ENCODE measurements around the gene BRCA2. TPM values are rescaled to one million over a fixed set of nuclear protein-coding genes. Genes with fewer than 3 reads are reported as not detected.
A peak's percentile ranks its signal among the peaks of the same experiment; 100 is the strongest.

BRCA2 gene
- total and polyA plus RNA-seq, 2 donors: 1.5 to 11.0 TPM

- H3K4me3 ChIP-seq (ENCODE audit: low read length in 2 of 2): peak overlapping the region; percentile 69 to 94
- WGBS: 62% methylated on average over 9 of the region's 9 CpGs
- peak in 1 of 9 donors; percentile 26 for DNase-seq (ENCODE audit: low read depth in 6 of 9, low spot score in 9 of 9)
- H3K36me3 ChIP-seq (ENCODE audit: control insufficient read depth in 2 of 2, insufficient read depth in 2 of 2, low read length in 1 of 2): peaks cover 3% of the 10 kb centered on the region in 2 donors
- peak overlapping the region; percentile 98 to 99 for H3K27ac ChIP-seq (ENCODE audit: low read depth in 1 of 2, low read length in 1 of 2)
- H3K4me1 ChIP-seq (ENCODE audit: control insufficient read depth in 2 of 2, insufficient read depth in 2 of 2, low read length in 2 of 2): peaks cover 8 to 43% of the 10 kb centered on the region in 2 donors
- H3K9me3 ChIP-seq (ENCODE audit: control insufficient read depth in 2 of 2, insufficient read depth in 1 of 2, low read length in 1 of 2): no peaks in the 10 kb centered on the region
- no peaks in the 10 kb centered on the region for H3K27me3 ChIP-seq (ENCODE audit: control insufficient read depth in 2 of 2, insufficient read depth in 1 of 2, low read length in 1 of 2)
Measured at GRCh38 chr13:32428581-32429432, 113.5 kb downstream of the BRCA2 start.

- H3K4me3 ChIP-seq (ENCODE audit: low read length in 2 of 2): no peak overlapping the region
- 98% methylated on average over 6 of the region's 6 CpGs for WGBS
- H3K4me1 ChIP-seq (ENCODE audit: control insufficient read depth in 2 of 2, insufficient read depth in 2 of 2, low read length in 2 of 2): peaks cover 8 to 40% of the 10 kb centered on the region in 2 donors
- no peaks in the 10 kb centered on the region for H3K27me3 ChIP-seq (ENCODE audit: control insufficient read depth in 2 of 2, insufficient read depth in 1 of 2, low read length in 1 of 2)
- H3K9me3 ChIP-seq (ENCODE audit: control insufficient read depth in 2 of 2, insufficient read depth in 1 of 2, low read length in 1 of 2): no peaks in the 10 kb centered on the region
- DNase-seq (ENCODE audit: low read depth in 6 of 9, low spot score in 9 of 9): no peak
- H3K27ac ChIP-seq (ENCODE audit: low read depth in 1 of 2, low read length in 1 of 2): peak overlapping the region in 1 of 2 donors; percentile 98
- H3K36me3 ChIP-seq (ENCODE audit: control insufficient read depth in 2 of 2, insufficient read depth in 2 of 2, low read length in 1 of 2): peaks cover 3% of the 10 kb centered on the region in 2 donors
Measured at GRCh38 chr13:32429433-32429909, 114.2 kb downstream of the BRCA2 start.

DNA sequence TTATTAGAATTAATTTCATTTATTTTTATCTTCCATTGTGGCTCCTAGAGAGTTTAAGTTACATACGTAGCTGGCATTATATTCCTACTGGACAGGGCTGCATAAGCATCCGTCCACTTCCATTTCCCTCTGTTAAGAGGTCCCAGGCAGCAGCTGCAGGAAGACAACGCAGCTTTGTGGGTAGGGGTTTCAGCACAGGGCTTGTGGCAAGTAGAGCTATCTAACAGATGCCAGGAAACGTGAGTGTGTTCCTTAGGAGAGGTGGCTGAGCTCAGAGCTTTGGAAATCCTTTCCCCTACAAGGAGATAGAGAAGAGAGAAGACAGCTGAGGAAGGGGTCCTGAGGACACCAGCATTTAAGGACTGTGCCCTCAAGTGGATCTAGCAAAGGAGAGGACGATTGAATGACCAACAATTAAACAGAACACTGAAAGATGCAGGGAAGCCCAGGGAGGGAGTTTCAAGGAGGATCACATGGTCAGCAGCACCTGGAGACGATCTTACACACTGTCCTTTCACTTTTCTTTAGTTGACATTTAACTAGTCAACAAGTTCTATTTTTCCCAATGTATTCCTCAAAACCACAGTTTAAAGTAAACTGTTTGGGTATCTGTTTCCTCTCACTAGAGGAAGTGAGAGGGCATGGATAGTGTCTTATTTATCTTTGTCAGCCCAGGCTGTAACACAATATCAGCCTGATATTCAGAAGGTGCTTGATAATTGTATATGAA, 114.9 kb downstream of the BRCA2 start:
- WGBS: 23% methylated on average over 6 of the region's 6 CpGs
- Histone ChIP-seq H3K9me3 (ENCODE audit: control insufficient read depth in 2 of 2, insufficient read depth in 1 of 2, low read length in 1 of 2) (no peaks in the 10 kb centered on the region), H3K27me3 (ENCODE audit: control insufficient read depth in 2 of 2, insufficient read depth in 1 of 2, low read length in 1 of 2) (no peaks in the 10 kb centered on the region), H3K27ac (ENCODE audit: low read depth in 1 of 2, low read length in 1 of 2) (peak overlapping the region in 1 of 2 donors; percentile 33), H3K4me3 (ENCODE audit: low read length in 2 of 2) (no peak overlapping the region), H3K36me3 (ENCODE audit: control insufficient read depth in 2 of 2, insufficient read depth in 2 of 2, low read length in 1 of 2) (peaks cover 1 to 3% of the 10 kb centered on the region in 2 donors), H3K4me1 (ENCODE audit: control insufficient read depth in 2 of 2, insufficient read depth in 2 of 2, low read length in 2 of 2) (peaks cover 8 to 37% of the 10 kb centered on the region in 2 donors)
- peak in 1 of 9 donors; percentile 27 for DNase-seq (ENCODE audit: low read depth in 6 of 9, low spot score in 9 of 9)

- 98% methylated on average over 5 of the region's 5 CpGs for WGBS
- peaks cover 0 to 26% of the 10 kb centered on the region in 2 donors for H3K4me1 ChIP-seq (ENCODE audit: control insufficient read depth in 2 of 2, insufficient read depth in 2 of 2, low read length in 2 of 2)
- DNase-seq (ENCODE audit: low read depth in 6 of 9, low spot score in 9 of 9): no peak
- no peaks in the 10 kb centered on the region for H3K27me3 ChIP-seq (ENCODE audit: control insufficient read depth in 2 of 2, insufficient read depth in 1 of 2, low read length in 1 of 2)
- H3K27ac ChIP-seq (ENCODE audit: low read depth in 1 of 2, low read length in 1 of 2): no peak overlapping the region
- H3K36me3 ChIP-seq (ENCODE audit: control insufficient read depth in 2 of 2, insufficient read depth in 2 of 2, low read length in 1 of 2): peaks cover 0 to 3% of the 10 kb centered on the region in 2 donors
- H3K9me3 ChIP-seq (ENCODE audit: control insufficient read depth in 2 of 2, insufficient read depth in 1 of 2, low read length in 1 of 2): no peaks in the 10 kb centered on the region
- H3K4me3 ChIP-seq (ENCODE audit: low read length in 2 of 2): no peak overlapping the region
Measured at GRCh38 chr13:32431361-32431760, 116.1 kb downstream of the BRCA2 start.

DNA sequence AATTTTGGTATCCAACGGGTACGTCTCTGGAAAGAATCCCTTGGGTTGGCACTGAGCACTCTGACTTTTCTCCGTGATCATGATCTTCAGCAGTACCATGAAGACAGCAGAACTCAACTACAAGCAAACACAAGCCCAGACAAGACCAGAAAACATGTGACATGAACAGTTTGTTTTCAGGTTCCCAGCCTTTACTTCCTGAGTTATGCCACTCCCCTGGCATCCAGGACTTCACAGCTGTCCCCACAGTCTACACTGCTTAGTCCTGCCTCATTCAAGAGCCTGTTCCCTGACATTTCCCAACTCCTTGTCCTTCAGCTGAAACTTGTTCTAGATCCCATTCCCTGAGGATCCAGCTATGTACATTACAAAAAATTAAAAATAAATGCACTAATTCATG, 117.5 kb downstream of the BRCA2 start:
- peaks cover 0 to 3% of the 10 kb centered on the region in 2 donors for H3K36me3 ChIP-seq (ENCODE audit: control insufficient read depth in 2 of 2, insufficient read depth in 2 of 2, low read length in 1 of 2)
- no peaks in the 10 kb centered on the region for H3K9me3 ChIP-seq (ENCODE audit: control insufficient read depth in 2 of 2, insufficient read depth in 1 of 2, low read length in 1 of 2)
- no peak for DNase-seq (ENCODE audit: low read depth in 6 of 9, low spot score in 9 of 9)
- WGBS: 90% methylated on average over 3 of the region's 3 CpGs
- H3K27ac ChIP-seq (ENCODE audit: low read depth in 1 of 2, low read length in 1 of 2): no peak overlapping the region
- H3K4me1 ChIP-seq (ENCODE audit: control insufficient read depth in 2 of 2, insufficient read depth in 2 of 2, low read length in 2 of 2): peaks cover 0 to 20% of the 10 kb centered on the region in 2 donors
- H3K27me3 ChIP-seq (ENCODE audit: control insufficient read depth in 2 of 2, insufficient read depth in 1 of 2, low read length in 1 of 2): no peaks in the 10 kb centered on the region
- H3K4me3 ChIP-seq (ENCODE audit: low read length in 2 of 2): no peak overlapping the region

GRCh38 chr13:32438871-32439270, 123.6 kb downstream of the BRCA2 start:
- Histone ChIP-seq H3K27ac (ENCODE audit: low read depth in 1 of 2, low read length in 1 of 2) (no peak overlapping the region), H3K36me3 (ENCODE audit: control insufficient read depth in 2 of 2, insufficient read depth in 2 of 2, low read length in 1 of 2) (no peaks in the 10 kb centered on the region), H3K4me1 (ENCODE audit: control insufficient read depth in 2 of 2, insufficient read depth in 2 of 2, low read length in 2 of 2) (no peaks in the 10 kb centered on the region), H3K4me3 (ENCODE audit: low read length in 2 of 2) (no peak overlapping the region), H3K9me3 (ENCODE audit: control insufficient read depth in 2 of 2, insufficient read depth in 1 of 2, low read length in 1 of 2) (no peaks in the 10 kb centered on the region), H3K27me3 (ENCODE audit: control insufficient read depth in 2 of 2, insufficient read depth in 1 of 2, low read length in 1 of 2) (no peaks in the 10 kb centered on the region)
- DNase-seq (ENCODE audit: low read depth in 6 of 9, low spot score in 9 of 9): no peak
- WGBS: 98% methylated on average over 4 of the region's 4 CpGs

DNA sequence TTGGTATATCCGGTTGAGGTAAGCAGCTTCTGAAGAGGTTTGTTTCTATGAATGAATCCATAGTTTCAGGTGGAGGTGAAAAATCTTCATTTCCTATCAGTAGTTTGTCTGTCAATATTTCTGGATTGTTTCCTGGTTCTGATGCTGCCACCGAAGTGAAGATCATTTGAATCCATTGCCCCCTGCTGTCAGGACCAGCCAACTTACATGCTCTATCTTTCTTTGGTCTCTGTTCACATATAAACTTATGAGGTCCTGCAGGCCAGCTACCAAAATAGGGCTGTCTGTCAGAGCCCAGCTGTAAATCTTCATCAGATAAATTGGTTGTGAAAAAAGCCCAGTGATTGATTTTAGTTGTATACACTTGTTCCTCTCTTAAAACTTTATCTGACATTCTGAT, 127.8 kb downstream of the BRCA2 start:
- DNase-seq (ENCODE audit: low read depth in 6 of 9, low spot score in 9 of 9): peak in 5 of 9 donors; percentile 21 to 65 (median 28)
- no peak overlapping the region for H3K27ac ChIP-seq (ENCODE audit: low read depth in 1 of 2, low read length in 1 of 2)
- WGBS: 52% methylated on average over 2 of the region's 2 CpGs

GRCh38 chr13:32445461-32445860, 130.2 kb downstream of the BRCA2 start:
- H3K4me3 ChIP-seq (ENCODE audit: low read length in 2 of 2): no peak overlapping the region
- H3K36me3 ChIP-seq (ENCODE audit: control insufficient read depth in 2 of 2, insufficient read depth in 2 of 2, low read length in 1 of 2): no peaks in the 10 kb centered on the region
- 96% methylated on average over 2 of the region's 2 CpGs for WGBS
- no peaks in the 10 kb centered on the region for H3K4me1 ChIP-seq (ENCODE audit: control insufficient read depth in 2 of 2, insufficient read depth in 2 of 2, low read length in 2 of 2)
- H3K27ac ChIP-seq (ENCODE audit: low read depth in 1 of 2, low read length in 1 of 2): no peak overlapping the region
- no peaks in the 10 kb centered on the region for H3K27me3 ChIP-seq (ENCODE audit: control insufficient read depth in 2 of 2, insufficient read depth in 1 of 2, low read length in 1 of 2)
- H3K9me3 ChIP-seq (ENCODE audit: control insufficient read depth in 2 of 2, insufficient read depth in 1 of 2, low read length in 1 of 2): no peaks in the 10 kb centered on the region
- DNase-seq (ENCODE audit: low read depth in 6 of 9, low spot score in 9 of 9): no peak

More for the DNA sequence above, 127.8 kb downstream of the BRCA2 start:
- no peaks in the 10 kb centered on the region for H3K9me3 ChIP-seq (ENCODE audit: control insufficient read depth in 2 of 2, insufficient read depth in 1 of 2, low read length in 1 of 2)
- H3K36me3 ChIP-seq (ENCODE audit: control insufficient read depth in 2 of 2, insufficient read depth in 2 of 2, low read length in 1 of 2): no peaks in the 10 kb centered on the region
- no peaks in the 10 kb centered on the region for H3K4me1 ChIP-seq (ENCODE audit: control insufficient read depth in 2 of 2, insufficient read depth in 2 of 2, low read length in 2 of 2)
- no peak overlapping the region for H3K4me3 ChIP-seq (ENCODE audit: low read length in 2 of 2)
- no peaks in the 10 kb centered on the region for H3K27me3 ChIP-seq (ENCODE audit: control insufficient read depth in 2 of 2, insufficient read depth in 1 of 2, low read length in 1 of 2)

GRCh38 chr13:32446220-32446619, 130.9 kb downstream of the BRCA2 start:
- Histone ChIP-seq H3K27me3 (ENCODE audit: control insufficient read depth in 2 of 2, insufficient read depth in 1 of 2, low read length in 1 of 2) (no peaks in the 10 kb centered on the region), H3K36me3 (ENCODE audit: control insufficient read depth in 2 of 2, insufficient read depth in 2 of 2, low read length in 1 of 2) (no peaks in the 10 kb centered on the region), H3K4me3 (ENCODE audit: low read length in 2 of 2) (no peak overlapping the region), H3K4me1 (ENCODE audit: control insufficient read depth in 2 of 2, insufficient read depth in 2 of 2, low read length in 2 of 2) (no peaks in the 10 kb centered on the region), H3K27ac (ENCODE audit: low read depth in 1 of 2, low read length in 1 of 2) (no peak overlapping the region), H3K9me3 (ENCODE audit: control insufficient read depth in 2 of 2, insufficient read depth in 1 of 2, low read length in 1 of 2) (no peaks in the 10 kb centered on the region)
- WGBS: 97% methylated on average over 3 of the region's 3 CpGs
- DNase-seq (ENCODE audit: low read depth in 6 of 9, low spot score in 9 of 9): no peak

All from thymus (tissue), 11 donors.